ENCODE measurements around the gene SFRP4.
"Not testable (repeated sequence)": the region's sequence is repeated elsewhere in the genome, so short reads cannot be mapped to it uniquely, and the experiment has no call there.

SFRP4 gene

GRCh38 chr7:37916673-37917660 is at the start of gene SFRP4:
TSS of gene SFRP4 (minus strand) at chr7:37916817. CDS start at chr7:37916537, 280 bp downstream.
- DNase-seq = no peak

DNA sequence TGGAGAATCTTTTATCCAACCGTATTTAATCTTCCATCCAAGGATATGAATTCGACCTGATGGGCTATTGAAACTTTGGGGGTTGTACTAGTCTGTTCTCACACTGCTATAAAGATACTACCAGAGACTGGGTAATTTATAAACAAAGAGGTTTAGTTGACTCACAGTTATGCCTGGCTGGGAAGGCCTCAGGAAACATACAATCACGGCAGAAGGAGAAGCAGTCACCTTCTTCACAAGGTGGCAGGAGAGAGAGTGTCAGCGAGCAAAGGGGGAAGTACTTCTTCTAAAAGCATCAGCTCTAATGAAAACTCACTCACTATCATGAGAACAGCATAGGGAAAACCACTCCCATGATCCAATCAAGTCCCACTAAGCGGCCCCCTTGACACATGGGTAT is 47.6 kb upstream of the SFRP4 start:
- DNase-seq = no peak

DNA sequence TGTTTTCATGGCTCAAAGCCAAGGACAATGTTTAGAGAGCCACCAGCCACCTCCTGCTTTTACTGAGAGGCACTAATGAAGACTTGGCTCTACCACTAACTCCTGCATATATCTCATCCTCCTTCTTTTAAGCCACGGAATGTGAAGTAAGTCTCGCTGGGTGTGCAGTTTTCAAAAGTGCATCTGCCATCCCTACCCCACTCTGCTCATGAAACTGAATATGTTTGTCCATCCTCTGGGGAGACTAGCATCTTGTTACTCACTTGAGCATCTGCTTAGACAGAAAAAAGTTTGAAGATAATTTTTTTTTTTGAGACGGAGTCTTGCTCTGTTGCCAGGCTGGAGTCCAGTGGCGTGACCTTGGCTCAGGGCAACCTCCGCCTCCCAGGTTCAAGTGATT is 44.6 kb upstream of the SFRP4 start:
- DNase-seq = no peak

GRCh38 chr7:37960483-37960882 is 43.9 kb upstream of the SFRP4 start:
- DNase-seq = no peak

DNA sequence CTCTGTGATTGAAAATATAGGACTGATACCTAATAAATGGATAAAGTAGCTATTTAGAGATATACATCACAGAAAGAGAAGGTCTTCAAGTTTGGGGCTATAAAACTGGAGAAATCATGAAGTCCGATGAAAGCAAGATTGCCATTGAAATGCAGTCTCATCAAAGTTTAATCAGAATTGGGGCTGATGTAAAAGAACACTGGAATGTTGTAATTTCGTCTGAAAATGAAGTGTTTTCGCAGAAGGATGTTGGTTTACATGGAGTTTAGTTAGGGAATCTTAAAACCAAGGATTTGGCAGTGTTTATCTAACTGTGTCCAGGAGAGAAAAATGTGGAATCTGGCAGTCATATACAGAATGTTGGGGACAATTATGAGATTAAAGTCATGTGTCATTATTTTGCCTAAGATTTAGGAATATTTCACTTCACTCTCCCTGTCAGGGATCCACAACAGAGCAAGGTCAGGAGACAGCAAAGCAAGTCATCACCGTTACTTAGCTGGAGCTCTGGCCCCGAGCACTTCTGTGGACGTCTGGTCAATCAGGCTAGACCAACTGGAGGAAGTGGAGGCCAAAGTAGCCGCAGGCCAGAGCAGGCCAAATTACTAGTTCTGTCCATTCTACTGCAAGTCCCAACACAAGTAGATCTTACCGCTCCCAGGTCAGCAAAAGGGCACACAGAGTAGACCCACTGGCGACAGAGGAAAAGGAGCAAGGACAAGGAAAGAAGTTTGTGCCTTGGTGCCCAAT is 40.8 kb upstream of the SFRP4 start:
- no peak for DNase-seq

DNA sequence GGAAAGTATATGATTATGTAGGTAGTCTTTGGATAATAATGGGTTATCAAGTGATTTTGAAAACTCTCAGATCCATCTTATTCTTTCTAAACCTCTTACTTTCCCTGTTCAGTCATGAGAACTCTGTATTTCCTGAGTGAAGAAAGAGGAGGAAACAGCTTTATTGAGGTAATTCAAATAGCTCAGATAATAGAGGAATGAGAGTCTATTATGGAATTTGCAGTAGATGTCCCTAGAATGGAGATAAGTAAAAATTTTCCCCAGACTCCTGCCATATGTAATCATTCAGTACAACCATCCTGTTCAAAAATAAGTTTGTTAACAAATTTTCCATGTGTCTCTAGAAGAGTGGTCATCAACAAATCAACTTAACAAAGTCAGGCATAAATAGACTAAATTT is 40.2 kb upstream of the SFRP4 start:
- no peak for DNase-seq

DNA sequence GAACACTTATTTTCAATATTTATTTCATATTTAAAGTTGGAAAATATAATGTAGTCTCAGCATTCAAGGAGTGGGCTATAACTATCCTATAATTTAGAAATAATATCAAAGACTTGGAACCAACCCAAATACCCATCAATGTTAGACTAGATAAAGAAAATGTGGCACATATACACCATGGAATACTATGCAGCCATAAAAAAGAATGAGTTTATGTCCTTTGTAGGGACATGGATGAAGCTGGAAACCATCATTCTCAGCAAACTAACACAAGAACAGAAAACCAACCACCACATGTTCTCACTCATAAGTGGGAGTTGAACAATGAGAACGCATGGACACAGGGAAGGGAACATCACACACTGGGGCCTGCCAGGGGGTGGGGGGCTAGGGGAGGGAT is 37.6 kb upstream of the SFRP4 start:
- not testable (repeated sequence) for DNase-seq

DNA sequence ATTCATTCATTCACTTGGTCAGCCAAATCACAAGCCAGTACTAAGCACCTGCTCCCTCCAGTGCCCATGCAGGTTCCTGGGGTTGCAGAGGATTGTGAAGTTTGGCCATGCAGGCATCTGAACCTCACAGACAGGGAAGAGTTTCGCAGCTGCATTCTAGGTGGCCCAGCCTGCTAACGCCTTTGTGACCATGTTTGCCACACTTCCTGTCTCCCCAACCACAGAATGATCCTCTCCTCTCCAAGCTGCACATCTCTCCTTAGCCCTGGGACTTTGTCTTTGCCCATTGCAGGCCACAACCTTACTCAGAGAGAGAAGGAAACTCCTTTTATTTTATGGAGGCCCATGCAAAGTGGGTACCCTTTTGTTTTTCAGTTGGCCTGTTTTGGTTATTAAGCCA is 35.6 kb upstream of the SFRP4 start:
- DNase-seq = no peak

- DNase-seq = no peak
Measured at GRCh38 chr7:37947941-37948210, 31.3 kb upstream of the SFRP4 start.

GRCh38 chr7:37947138-37947940 is 30.7 kb upstream of the SFRP4 start:
- DNase-seq = no peak

DNA sequence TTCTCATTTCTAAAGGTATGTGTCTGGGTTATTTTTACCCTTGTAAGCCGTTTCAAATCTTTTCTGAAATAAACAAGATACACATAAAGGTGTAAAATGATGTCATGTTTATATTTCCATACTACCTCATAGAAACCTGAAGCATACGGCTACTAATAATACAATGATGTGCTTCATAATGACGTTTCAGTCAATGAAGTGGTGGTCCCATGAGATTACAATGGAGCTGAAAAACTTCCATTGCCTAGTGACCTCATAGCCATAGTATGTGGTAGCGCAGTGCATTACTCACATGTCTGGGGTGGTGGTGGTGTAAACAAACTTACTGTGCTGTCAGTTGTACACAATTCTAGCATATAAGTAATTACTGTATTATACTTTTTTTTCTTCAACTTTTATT is 28.7 kb upstream of the SFRP4 start:
- no peak for DNase-seq

DNA sequence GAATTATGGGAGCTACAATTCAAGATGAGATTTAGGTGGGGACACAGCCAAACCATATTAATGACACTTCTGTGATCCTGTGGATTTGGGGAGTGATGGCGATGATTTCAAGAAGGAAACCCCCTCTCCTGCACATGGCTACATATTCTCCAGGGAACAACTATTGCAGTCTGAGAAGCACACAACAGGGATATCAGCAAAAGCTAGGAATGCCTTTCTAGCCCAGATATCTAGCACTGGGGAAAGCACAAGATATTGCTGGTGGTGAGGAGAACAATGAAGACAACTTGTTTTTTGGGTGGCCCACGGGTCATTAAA is 28.1 kb upstream of the SFRP4 start:
- DNase-seq = no peak

GRCh38 chr7:37943905-37944736 is 27.5 kb upstream of the SFRP4 start:
- DNase-seq = no peak

DNA sequence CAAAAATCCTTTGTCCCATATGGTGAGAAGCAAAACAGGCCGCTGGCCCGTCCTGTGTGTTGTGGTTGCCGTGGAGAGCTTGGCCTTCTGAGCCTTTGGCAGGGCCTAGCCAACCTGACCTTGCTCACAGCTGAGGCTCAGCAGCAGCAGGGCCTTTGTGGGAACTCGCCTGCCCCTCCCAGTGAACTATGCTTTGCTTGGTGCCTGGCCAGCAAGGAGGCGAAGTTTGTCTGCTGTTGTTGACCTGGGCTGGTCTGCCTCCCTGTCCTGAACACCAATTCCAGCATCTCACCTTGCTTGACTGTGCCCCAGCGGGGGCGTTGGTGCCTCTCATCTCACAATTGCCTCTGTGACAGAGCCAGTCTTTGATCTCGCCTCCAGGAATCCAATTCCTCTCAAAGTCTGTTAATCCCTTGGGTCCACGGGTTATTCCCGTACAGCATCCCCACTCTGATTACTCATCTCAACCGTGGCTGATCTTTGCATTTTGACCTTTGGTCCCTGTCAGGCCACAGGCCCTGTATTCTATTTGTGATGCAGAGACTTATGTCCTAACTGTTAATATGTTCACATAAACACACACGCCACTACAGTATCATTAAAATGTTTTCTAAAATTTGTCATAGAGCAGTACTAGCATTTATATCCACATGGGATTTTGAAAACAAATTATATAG is 26.5 kb upstream of the SFRP4 start:
- DNase-seq = no peak

DNA sequence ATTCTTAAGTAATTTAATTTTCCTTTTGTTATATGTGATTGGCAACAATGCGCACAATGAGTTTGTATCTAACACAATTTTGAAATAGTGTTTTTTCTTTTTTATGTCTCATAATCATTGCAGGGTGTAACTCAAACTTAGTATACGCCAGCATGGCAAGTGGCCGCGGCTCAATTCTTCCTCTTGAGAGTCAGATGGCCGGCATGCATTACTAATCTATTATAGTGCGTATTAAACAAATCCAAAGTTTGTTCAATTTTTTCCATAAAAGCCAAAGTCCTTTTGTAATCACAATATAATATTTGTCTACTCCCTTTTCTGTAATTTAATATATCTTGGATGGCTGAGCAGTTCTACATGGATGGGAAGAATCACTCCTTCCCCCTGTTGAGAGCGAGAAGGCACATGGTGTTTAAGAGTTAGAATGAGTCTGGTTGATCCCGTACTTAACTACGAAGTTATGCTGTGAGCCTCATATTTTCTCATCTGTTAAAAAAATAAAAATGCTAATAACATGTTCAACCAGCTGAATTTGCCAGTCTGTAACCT is 16.5 kb upstream of the SFRP4 start:
- no peak for DNase-seq

GRCh38 chr7:37932543-37932942 is 15.9 kb upstream of the SFRP4 start:
- no peak for DNase-seq

DNA sequence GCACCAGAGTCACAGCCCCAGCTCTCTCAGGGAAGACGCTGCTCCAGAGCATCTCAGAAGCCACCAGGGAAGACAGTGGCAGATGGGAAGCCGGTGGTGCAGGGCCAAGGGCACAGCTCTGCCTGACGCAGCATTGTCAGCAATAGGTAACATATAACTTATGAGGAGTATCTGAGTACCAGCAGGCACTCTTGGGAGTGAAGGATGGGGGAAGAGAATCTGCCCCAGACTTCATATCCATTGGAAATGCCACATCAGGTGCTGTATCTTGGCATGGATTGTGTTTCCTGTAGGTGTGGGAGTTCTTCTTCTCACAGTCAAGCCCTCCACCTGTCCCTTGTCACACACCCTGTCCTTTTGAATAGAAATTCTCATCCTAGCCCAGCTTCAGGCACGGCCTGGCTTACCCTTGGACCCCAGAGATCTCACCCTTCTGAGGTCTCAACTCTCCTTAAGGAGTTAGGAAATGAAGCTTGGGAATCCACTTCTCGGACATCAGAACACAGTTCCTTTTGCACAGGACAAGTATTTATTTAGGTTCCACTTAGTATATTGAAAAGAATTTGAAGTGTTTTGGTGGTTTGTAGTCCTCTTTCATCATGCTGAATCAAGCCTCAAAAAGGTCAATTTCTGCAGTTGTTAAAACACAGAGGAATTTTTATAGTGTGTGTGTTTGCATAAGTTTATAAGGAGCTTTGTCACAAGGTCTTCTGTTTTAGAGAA is 13.8 kb upstream of the SFRP4 start:
- DNase-seq = no peak

DNA sequence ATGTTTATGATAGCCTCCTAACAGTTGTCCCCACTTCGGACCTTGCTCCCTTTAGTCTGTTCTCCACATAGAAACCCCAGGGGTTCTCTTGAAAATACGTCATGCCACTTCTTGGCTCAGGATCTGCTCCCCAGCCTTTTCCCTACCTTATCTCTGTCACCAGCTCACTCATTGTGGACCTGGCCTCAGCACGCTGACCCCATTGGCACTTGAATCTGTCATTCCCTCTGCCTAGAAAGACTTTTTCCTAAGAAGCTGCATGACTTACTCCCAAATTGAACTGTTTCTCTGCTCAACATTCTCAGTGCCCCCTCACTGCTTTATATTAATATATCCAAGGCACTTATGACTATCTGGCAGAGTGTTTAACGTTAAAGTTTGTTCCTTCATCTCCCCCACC is 12.3 kb upstream of the SFRP4 start:
- no peak for DNase-seq

DNA sequence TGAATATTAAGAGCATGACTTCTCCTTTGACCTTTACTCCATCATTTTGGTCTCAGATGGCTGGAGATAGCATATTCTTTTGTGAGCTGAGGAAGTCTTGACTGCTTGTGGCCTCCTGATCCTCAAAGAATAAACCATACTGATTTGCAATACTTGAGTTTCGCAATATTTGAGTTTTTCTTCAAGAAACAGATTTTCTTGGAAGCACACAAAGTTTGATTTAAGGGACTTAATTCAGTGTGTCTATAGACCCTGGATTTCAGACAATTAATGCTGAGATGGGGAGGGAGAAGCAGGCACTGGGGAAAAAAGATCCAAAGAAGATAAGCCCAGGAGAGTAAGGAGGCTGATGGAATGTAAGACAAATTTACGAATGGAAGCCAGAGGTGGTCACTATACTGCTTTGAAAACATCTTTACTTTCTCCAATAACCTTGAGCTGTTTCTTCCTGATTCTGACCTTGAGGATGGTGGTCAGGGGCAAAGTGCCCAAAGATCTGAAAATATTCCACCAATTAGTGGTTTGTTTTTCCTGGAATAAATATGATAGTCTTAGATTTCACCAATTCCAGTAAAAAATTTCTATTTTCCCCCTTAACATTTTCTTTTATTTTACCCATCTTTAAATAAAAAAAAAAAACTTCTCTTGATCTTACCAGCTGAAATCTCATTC is 11.3 kb upstream of the SFRP4 start:
- no peak for DNase-seq

DNA sequence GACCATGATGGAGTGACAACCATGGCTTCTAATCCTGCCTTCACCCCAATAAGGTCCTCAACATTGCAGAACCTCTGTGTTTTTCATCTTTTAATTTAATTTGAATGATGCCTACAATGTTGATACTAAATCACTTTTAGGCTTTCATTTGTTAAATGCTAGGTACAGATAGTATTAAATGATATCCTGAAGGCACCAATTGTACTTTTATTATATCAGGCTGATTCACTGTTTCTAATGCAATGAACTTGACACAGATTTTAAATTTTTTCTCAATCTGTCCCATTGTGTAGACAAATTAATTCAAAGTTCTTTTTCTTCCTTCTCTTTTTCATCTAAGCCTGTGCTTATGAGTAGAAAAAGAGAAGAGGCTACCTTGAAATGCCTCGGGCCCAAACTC is 9.0 kb upstream of the SFRP4 start:
- no peak for DNase-seq

Measured in GOT3 (cell line).